B cell (primary cell): ENCODE results near the gene ANKFN1. TPM values are rescaled to one million over a fixed set of nuclear protein-coding genes. Genes with fewer than 3 reads are reported as not detected.

ENCODE experiments used
- ATAC-seq: fragments of 200-7000 bp; cut with Tn5 transposase; one replicate; pipeline ENCODE4 v1.10.0; 2021; ENCODE audit warnings: low read depth, mild to moderate bottlenecking, moderate number of reproducible peaks, moderate library complexity
- CTCF ChIA-PET: fragments of 350-600 bp; sonication (Branson Sonifier 250); formaldehyde crosslinking; loops from one replicate; lab custom pipeline; 2021; ENCODE audit warnings: antibody characterized with exemption, inconsistent platforms; lab: Charles Lee
- POLR2A ChIA-PET: fragments of 350-600 bp; sonication (Branson Sonifier 250); formaldehyde crosslinking; loops from one replicate; lab custom pipeline; 2021; ENCODE audit warnings: antibody characterized with exemption; lab: Charles Lee
- DNase-seq: peaks from one replicate; pipeline ENCODE4 v3.0.0; 2013
- H2AFZ ChIP-seq: 2 replicates; pipeline ENCODE4 v1.6.1; 2012; ENCODE audit warnings: mild to moderate bottlenecking, low read depth, low read length; ENCODE audit not compliant: insufficient read depth, poor library complexity, severe bottlenecking
- H3K27ac ChIP-seq, 2 donors: 1 replicate in 1 of 2; 2 replicates in 1 of 2; pipeline ENCODE4 v1.5.1; 2012 to 2013; ENCODE audit warnings: low read length in 2 of 2, mild to moderate bottlenecking in 2 of 2, moderate library complexity in 1 of 2
- H3K27me3 ChIP-seq, 4 experiments: fragments of 200-600 bp in 1 of 4; sonication (generic) in 1 of 4; replicated peaks in 1 of 4; 1 replicate in 2 of 4; 2 replicates in 2 of 4; pipeline versions ENCODE4 v1.6.1 to v1.7.0; 2013 to 2016; ENCODE audit warnings: low read length in 3 of 4, mild to moderate bottlenecking in 2 of 4, mixed read lengths in 1 of 4, moderate library complexity in 1 of 4; ENCODE audit not compliant: insufficient read depth in 4 of 4, control insufficient read depth in 3 of 4; ENCODE audit errors: control extremely low read depth in 1 of 4
- H3K36me3 ChIP-seq, 2 experiments: replicated peaks in 1 of 2; 1 replicate in 1 of 2; 2 replicates in 1 of 2; pipeline versions ENCODE4 v1.6.1 to v1.7.1; 2013; ENCODE audit warnings: low read length in 1 of 2; ENCODE audit not compliant: insufficient read depth in 2 of 2, control insufficient read depth in 1 of 2; ENCODE audit errors: control extremely low read depth in 1 of 2, extremely low read depth in 1 of 2
- H3K4me1 ChIP-seq, 2 donors: fragments of 200-600 bp in 1 of 2; sonication (generic) in 1 of 2; 1 replicate in 1 of 2; 2 replicates in 1 of 2; pipeline versions ENCODE4 v1.5.1 to v1.6.1; 2013 to 2017; ENCODE audit warnings: low read length in 2 of 2; ENCODE audit not compliant: control insufficient read depth in 2 of 2, insufficient read depth in 2 of 2
- H3K4me2 ChIP-seq: replicated peaks from 2 replicates; pipeline ENCODE3; 2012; ENCODE audit warnings: mild to moderate bottlenecking, low read depth, low read length; ENCODE audit not compliant: poor library complexity, severe bottlenecking
- H3K4me3 ChIP-seq, 5 experiments: fragments of 200-600 bp in 1 of 5; sonication (generic) in 1 of 5; 1 replicate in 3 of 5; 2 replicates in 2 of 5; pipeline versions ENCODE4 v1.5.1 to v1.7.0; 2011 to 2016; ENCODE audit warnings: low read length in 4 of 5, mild to moderate bottlenecking in 4 of 5, low read depth in 2 of 5, control low read depth in 1 of 5, moderate library complexity in 1 of 5; ENCODE audit not compliant: insufficient read depth in 1 of 5; ENCODE audit errors: control extremely low read depth in 1 of 5, extremely low read depth in 1 of 5
- H3K79me2 ChIP-seq: fragments of 200-600 bp; sonication (generic); one replicate; pipeline ENCODE4 v1.6.0; 2016; ENCODE audit warnings: low read length; ENCODE audit not compliant: control insufficient read depth, insufficient read depth
- H3K9ac ChIP-seq: fragments of 200-600 bp; sonication (generic); 2 replicates; pipeline ENCODE4 v1.6.1; 2017; ENCODE audit warnings: mild to moderate bottlenecking, low read length, moderate library complexity
- H3K9me3 ChIP-seq, 3 donors: one replicate each; pipeline versions ENCODE4 v1.6.1 to v1.7.1; 2013; ENCODE audit warnings: low read length in 2 of 3; ENCODE audit not compliant: control insufficient read depth in 2 of 3, insufficient read depth in 1 of 3; ENCODE audit errors: control extremely low read depth in 1 of 3
- H4K20me1 ChIP-seq: 2 replicates; pipeline ENCODE4 v1.6.0; 2012; ENCODE audit warnings: mild to moderate bottlenecking, low read length; ENCODE audit not compliant: insufficient read depth, control insufficient read depth, poor library complexity, severe bottlenecking
- H3K27ac Mint-ChIP-seq: one replicate; pipeline ENCODE4 v1.8.0; 2021; ENCODE audit warnings: mixed read lengths
- H3K27me3 Mint-ChIP-seq: one replicate; pipeline ENCODE4 v1.8.0; 2021; ENCODE audit warnings: mixed read lengths
- H3K4me1 Mint-ChIP-seq: one replicate; pipeline ENCODE4 v1.8.0; 2021; ENCODE audit warnings: mixed read lengths
- H3K4me3 Mint-ChIP-seq: one replicate; pipeline ENCODE4 v1.8.0; 2021; ENCODE audit warnings: mixed read lengths
- H3K9me3 Mint-ChIP-seq: one replicate; pipeline ENCODE4 v1.8.0; 2022; ENCODE audit warnings: mixed read lengths; ENCODE audit not compliant: insufficient read depth
- EZH2 ChIP-seq: IDR thresholded peaks from 2 replicates; pipeline ENCODE4 v1.6.1; 2012; ENCODE audit warnings: borderline replicate concordance, low read depth, mild to moderate bottlenecking, moderate library complexity, low read length; ENCODE audit not compliant: insufficient read depth, poor library complexity, severe bottlenecking
- WGBS: methylation state at CpG from one replicate; pipeline ENCODE4 v1.1.5; 2013; ENCODE audit warnings: missing lambda C conversion rate; ENCODE audit not compliant: insufficient coverage; 5-methylcytosine and 5-hydroxymethylcytosine counted together
- intact Hi-C: fragments of 100-400 bp; cut with micrococcal nuclease; formaldehyde crosslinking; loops from one replicate; pipeline ENCODE4 v1.10.0; 2022
- polyA plus RNA-seq: library from polyadenylated mRNA; depleted of rRNA; stranded (reverse); fragments of >200 nt; gene quantifications from 2 replicates; pipeline ENCODE4 v1.2.3, GENCODE V29; 2012
- total RNA-seq, 2 donors: library from RNA; stranded (reverse); fragments of 120-200 nt in 1 of 2; gene quantifications; 1 replicate in 1 of 2; 2 replicates in 1 of 2; pipeline versions ENCODE4 v1.2.3 to v1.2.4, GENCODE V29; 2013 to 2022
- TF ChIP-seq, protein P1 (sequence below): fragments of 200-600 bp; IDR thresholded peaks from one replicate; pipeline ENCODE4 v1.8.0; 2022; ENCODE audit warnings: antibody characterized with exemption, mild to moderate bottlenecking

ANKFN1 gene
- total and polyA plus RNA-seq, 2 donors (not counting 1 experiment from before 2014, with no cell fraction given) = not detected

DNA sequence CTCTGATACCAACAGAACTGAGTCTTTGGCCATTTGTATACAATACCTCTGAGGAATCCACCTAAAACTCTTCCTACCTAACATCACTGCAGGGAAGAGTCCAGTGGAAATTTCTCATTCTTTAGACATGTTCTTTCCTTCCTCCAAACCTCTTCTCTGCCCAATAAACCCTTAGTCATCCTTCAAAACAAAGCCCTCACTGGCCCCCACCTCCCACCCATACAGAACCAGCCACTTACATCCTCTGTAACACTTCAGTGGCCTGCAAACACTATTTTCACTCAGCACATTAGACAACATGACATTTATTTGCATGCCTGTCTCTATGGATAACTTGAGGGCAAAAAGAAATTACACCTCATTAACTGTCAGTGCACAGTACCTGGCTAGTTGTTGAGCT lies 239.9 kb downstream of the ANKFN1 start:
- Histone ChIP-seq H3K9me3 (peaks cover 0 to 2% (median 0%) of the 10 kb centered on the region in 3 donors), H3K79me2 (no peaks in the 10 kb centered on the region), H3K27ac (no peak overlapping the region), H3K36me3 (no peaks in the 10 kb centered on the region), H4K20me1 (no peaks in the 10 kb centered on the region), H2AFZ (no peak overlapping the region), H3K4me3 (no peak overlapping the region), H3K4me2 (no peak overlapping the region), H3K27me3 (no peaks in the 10 kb centered on the region), H3K4me1 (no peaks in the 10 kb centered on the region), H3K9ac (no peak overlapping the region)
- H3K27ac Mint-ChIP-seq = no peak overlapping the region
- no peaks in the 10 kb centered on the region for H3K9me3 Mint-ChIP-seq
- H3K4me3 Mint-ChIP-seq = no peak overlapping the region
- H3K4me1 Mint-ChIP-seq = no peaks in the 10 kb centered on the region
- H3K27me3 Mint-ChIP-seq = peaks cover 3% of the 10 kb centered on the region
- POLR2A ChIA-PET = no interaction called here
- TF ChIP-seq, protein P1, sequence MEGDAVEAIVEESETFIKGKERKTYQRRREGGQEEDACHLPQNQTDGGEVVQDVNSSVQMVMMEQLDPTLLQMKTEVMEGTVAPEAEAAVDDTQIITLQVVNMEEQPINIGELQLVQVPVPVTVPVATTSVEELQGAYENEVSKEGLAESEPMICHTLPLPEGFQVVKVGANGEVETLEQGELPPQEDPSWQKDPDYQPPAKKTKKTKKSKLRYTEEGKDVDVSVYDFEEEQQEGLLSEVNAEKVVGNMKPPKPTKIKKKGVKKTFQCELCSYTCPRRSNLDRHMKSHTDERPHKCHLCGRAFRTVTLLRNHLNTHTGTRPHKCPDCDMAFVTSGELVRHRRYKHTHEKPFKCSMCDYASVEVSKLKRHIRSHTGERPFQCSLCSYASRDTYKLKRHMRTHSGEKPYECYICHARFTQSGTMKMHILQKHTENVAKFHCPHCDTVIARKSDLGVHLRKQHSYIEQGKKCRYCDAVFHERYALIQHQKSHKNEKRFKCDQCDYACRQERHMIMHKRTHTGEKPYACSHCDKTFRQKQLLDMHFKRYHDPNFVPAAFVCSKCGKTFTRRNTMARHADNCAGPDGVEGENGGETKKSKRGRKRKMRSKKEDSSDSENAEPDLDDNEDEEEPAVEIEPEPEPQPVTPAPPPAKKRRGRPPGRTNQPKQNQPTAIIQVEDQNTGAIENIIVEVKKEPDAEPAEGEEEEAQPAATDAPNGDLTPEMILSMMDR = no peak
- no peak for TF ChIP-seq EZH2
- CTCF ChIA-PET = no interaction called here
- ATAC-seq = no peak
- intact Hi-C loops = no loop called here
- no peak for DNase-seq

DNA sequence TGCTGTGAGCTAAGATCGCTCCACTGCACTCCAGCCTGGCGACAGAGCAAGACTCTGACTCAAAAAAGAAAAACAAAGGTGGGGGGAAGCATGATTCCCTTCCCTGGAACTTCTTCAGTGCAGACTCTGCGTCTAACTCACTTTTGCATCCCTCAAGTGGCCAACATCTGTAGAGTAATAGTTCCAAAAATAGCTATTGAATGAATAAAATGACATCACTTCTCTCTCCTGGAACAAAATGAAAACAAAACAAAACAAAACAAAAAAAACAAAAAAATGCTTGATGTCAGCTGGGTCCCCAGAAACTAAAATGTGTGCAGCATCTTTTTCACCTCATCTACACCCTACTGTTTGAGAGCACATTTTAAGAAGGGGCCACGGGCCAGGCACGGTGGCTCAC lies 242.5 kb downstream of the ANKFN1 start:
- intact Hi-C loops = no loop called here
- no peaks in the 10 kb centered on the region for H3K4me1 ChIP-seq
- H3K79me2 ChIP-seq = no peaks in the 10 kb centered on the region
- H3K4me3 Mint-ChIP-seq = no peak overlapping the region
- no peak overlapping the region for H3K9ac ChIP-seq
- DNase-seq (no peak), ATAC-seq (no peak)
- no peak overlapping the region for H2AFZ ChIP-seq
- H3K27me3 ChIP-seq = no peaks in the 10 kb centered on the region
- CTCF ChIA-PET = no interaction called here
- TF ChIP-seq EZH2 = no peak
- TF ChIP-seq, protein P1 = no peak
- no peak overlapping the region for H3K27ac ChIP-seq
- H4K20me1 ChIP-seq = no peaks in the 10 kb centered on the region
- H3K27ac Mint-ChIP-seq = no peak overlapping the region
- H3K4me1 Mint-ChIP-seq = no peaks in the 10 kb centered on the region
- H3K4me2 ChIP-seq = no peak overlapping the region
- H3K36me3 ChIP-seq = no peaks in the 10 kb centered on the region
- peaks cover 3% of the 10 kb centered on the region for H3K27me3 Mint-ChIP-seq
- H3K9me3 Mint-ChIP-seq = no peaks in the 10 kb centered on the region
- POLR2A ChIA-PET = no interaction called here
- no peaks in the 10 kb centered on the region for H3K9me3 ChIP-seq
- H3K4me3 ChIP-seq = no peak overlapping the region
- WGBS = no CpG with 5 or more reads among the region's 5 CpGs
